Activated CD4-positive, CD25-positive, alpha-beta regulatory T cell treated with anti-CD3 and anti-CD28 coated beads, Interleukin-2, amount 50 U/mL, for 72 hours (primary cell): ENCODE measurements around the gene SPATA46.
"Not testable (repeated sequence)": the region's sequence is repeated elsewhere in the genome, so short reads cannot be mapped to it uniquely, and the experiment has no call there.

ENCODE experiments used
- DNase-seq: peaks from one replicate; pipeline ENCODE4 v3.0.0; 2021

SPATA46 gene

DNA sequence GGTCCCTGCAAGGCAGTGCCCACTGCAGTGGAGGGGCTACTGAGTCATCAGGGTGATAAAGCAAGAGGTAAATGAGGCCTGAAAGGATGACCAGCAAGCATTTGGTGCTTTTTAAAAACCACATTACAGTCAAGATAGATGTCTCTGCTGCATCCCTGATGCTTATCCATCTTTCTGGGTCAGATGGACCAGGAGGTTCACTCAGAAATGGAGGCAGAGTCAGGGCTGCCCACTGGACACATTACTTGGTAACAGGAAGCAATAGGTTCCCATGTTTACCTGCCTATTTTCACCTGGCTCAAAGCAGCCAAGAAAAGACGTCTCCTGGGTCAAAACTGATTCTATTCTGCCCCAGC lies 3.6 kb downstream of the SPATA46 start:
- DNase-seq = no peak

DNA sequence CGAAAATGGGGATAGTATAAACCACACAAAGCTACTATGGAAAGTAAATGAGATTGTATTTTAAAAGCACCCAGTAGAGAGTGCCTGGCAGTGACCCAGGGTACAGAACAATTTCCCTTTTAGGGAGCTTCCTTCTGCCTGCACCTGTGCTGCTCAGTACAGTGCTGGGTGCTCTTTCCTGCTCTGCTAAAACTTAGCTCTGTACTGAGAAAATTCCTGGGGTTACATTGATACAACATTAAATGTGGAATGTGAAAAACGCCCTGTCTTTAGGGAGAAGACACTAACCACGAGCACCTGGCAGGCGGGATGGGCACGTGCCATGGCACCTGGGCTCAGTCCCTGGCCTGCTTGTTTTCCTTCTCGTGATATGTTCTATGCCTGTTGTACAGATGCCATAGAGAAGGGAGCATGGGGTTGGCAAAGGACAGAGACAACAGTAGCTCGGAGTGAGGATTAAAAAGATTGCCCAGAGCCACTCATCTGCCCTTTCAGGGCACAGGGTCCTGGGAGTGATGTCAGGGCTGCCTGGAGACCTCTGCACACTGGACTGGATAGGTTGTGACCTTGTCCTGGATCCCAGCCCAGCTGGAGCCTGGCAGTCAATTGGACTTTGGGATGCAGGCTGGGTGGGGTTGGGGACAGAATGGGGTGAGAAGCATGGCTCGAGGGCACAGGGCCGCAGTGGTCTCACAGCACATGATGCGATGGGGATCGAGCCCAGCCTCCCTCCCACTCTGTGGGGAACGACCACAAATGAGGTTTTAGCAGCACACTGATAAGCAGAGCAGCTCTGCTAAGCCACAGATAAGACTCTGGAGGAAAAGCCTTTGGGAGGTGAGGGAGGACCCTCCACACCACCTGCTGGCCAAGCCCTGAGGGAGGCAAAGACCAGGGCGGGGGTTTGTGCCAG lies 4.2 kb downstream of the SPATA46 start:
- DNase-seq = no peak

- DNase-seq = no peak
Measured at GRCh38 chr1:162371611-162372010, 5.0 kb downstream of the SPATA46 start.

GRCh38 chr1:162370721-162371120 lies 5.9 kb downstream of the SPATA46 start:
- DNase-seq = no peak

- no peak for DNase-seq
Measured at GRCh38 chr1:162370161-162370560, 6.5 kb downstream of the SPATA46 start.

GRCh38 chr1:162369571-162369970 lies 7.1 kb downstream of the SPATA46 start:
- DNase-seq = no peak

DNA sequence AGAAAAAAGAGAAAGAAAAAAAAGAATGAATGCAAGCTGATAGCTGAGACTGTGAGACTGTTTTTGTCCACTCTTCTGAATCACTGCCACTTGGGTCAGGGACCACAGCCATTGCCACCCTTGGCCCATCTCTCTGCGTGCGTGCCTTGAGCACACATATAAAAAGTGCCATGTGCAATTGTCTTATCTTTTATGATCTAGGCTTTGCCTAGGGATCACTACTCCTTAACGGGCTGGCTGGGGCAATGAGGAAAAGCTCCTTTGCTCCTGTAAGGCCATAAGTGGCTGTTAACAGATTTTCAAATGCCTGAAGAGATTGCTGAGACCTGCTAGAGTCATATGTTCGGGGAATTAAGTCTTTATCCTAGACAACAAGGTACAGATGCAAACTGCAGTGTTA lies 8.2 kb downstream of the SPATA46 start:
- no peak for DNase-seq

- no peak for DNase-seq
Measured at GRCh38 chr1:162367772-162368171, 8.9 kb downstream of the SPATA46 start.

GRCh38 chr1:162367073-162367472 lies 9.6 kb downstream of the SPATA46 start:
- no peak for DNase-seq

DNA sequence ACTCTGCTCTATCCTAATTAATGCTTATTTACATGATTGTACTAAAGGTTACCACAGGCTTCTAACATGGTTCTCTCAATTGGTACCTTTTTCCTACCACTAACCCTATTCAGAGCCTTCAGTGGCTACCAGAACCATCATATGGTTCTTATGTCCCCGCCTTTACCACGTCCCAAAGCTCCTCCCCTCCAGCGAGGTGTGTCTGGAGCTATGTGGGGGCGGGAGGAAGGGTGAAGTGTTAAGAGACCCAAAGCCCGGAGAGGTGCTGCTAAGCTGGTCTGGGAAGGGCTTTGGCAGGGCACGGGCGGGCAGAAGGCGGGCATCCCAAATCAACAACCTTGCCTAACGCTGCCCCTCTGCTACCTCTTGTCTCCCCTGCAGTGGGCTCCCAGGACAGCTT lies 10.0 kb downstream of the SPATA46 start:
- DNase-seq = no peak

GRCh38 chr1:162366149-162366548 lies 10.5 kb downstream of the SPATA46 start:
- no peak for DNase-seq

GRCh38 chr1:162365284-162366020 lies 11.2 kb downstream of the SPATA46 start:
- no peak for DNase-seq

GRCh38 chr1:162364498-162364897 lies 12.2 kb downstream of the SPATA46 start:
- DNase-seq = no peak

- DNase-seq = no peak
Measured at GRCh38 chr1:162363823-162364222, 12.8 kb downstream of the SPATA46 start.

- DNase-seq = no peak
Measured at GRCh38 chr1:162361349-162361748, 15.3 kb downstream of the SPATA46 start.

DNA sequence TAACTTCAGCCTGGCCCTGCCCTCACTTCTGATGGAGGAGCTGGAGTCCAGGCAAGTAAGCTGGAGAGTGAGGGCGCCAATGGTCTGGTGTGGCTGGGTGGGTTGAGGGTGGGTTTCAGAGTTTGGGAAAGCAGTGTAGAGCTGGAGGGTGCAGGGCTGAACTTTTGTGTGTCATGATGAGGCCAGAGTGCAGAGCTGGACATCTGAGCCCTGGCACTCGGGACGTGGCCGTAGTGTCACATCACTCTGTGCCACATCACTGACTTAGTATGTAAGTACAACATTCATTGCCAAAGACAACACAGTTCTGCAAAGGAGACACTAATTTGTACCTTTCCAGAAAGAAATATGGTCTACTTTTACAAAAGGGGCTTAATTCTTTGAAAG lies 15.8 kb downstream of the SPATA46 start:
- no peak for DNase-seq

DNA sequence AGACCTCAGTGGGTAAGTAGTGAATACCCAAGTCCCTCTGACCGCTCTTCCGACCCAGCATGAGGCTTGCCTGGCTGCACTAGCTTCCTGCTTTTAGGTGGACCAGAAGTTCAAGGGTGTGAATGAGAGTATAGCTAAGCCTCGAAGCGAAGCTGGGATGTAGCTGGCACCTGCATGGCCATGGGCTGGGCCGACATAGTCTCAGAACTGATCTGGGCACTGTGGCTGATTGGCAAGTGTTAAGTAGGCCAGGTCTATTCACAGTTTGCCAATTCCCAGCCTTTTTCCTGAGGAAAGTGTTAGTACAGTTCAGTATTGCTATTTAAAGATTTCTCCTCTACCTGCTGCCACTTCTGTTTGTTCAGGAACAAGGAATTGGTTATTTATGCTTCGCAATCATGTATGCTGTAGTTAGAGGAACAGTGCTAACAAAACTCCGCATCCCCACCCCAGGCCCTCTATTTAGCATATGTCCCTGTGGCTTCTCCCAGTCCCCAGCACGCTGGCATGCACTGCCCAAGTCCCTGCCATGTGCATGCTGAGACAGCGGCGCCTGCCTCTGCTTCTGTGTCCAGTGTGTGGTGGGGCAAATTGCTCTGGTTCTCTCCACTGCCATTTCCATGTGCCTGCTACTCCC lies 16.3 kb downstream of the SPATA46 start:
- DNase-seq = no peak

- DNase-seq = no peak
Measured at GRCh38 chr1:162359523-162360236, 17.0 kb downstream of the SPATA46 start.

DNA sequence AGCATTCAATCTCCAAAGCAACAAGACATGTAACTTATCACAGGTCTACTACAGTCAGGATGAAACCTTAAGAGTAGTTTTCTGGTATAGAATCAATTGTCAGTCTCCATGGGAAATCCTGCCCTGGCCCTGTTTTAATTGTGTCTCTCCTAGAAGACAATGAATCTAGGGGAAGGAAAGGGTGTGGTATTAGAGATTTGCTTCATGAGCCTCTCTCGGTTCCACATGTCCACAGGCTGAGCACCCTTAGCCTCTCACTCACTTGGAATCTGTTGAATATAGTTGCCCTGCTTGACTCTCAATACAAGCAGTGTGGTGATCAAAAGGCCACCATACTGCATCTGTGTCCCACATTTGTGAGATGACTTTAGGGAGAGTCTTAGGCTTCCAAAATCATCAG lies 17.7 kb downstream of the SPATA46 start:
- no peak for DNase-seq

DNA sequence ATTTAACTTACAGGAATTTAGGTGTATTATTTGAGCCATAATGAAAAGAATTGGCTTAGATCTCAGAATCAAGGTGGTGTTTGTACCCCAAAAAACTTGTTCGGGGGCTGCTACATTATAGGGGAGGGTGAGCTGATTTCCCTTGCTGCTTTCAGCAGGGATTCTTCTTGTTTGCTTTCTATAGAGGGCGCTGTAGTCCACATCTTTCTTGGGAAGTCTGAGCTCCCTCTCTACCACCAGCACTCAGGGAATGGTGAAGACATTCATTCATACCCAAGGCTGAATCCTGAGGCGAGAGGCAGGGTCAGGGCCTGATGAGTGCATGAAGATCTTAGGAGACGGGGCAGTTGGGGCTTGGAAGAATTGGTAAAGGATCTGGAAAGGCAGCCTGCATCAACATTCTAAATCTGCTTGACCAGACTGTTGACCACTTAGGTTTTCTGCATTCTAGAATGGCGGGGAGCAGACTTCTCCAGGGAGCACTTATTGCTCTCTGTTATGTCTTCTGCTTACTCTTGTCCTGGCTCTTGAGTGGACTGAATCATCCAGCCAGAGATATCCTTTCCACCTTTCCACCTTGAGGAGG lies 18.9 kb downstream of the SPATA46 start:
- DNase-seq = no peak

DNA sequence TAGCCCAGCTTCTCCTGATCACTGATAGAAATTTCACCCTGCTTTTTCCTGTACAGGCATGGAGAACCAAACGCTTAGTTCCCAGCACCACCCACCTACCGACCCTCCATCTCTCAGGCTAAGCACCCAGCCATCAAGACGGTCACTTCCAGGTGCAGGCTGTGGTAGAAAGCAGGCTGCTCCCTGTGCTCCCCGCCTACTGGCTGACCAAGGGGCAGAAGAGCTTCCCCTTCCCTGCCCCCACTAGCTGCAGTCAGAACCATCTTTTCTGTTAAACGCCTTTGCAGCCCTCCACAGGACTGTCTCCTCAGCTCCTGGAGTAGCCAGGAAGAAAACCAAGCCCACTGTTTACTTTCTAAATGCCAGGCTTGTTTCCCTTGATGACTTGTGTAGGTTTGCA lies 23.0 kb downstream of the SPATA46 start:
- DNase-seq = no peak

- no peak for DNase-seq
Measured at GRCh38 chr1:162353078-162353477, 23.6 kb downstream of the SPATA46 start.

DNA sequence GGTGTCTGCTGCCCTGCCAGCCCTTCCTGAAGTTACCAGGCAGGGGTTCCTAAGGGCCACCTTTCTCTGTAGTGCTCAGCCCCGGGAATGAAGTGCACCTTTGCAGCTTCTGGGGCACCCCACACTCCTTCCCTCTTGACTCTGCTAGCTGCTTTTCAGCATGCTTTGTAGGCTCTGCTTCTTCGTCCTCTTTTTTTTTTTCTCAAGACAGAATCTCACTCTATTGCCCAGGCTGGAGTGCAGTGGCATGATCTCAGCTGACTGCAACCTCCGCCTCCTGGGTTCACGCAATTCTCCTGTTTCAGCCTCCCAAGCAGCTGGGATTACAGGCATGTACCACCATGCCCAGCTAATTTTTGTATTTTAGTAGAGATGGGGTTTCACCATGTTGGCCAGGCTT lies 24.8 kb downstream of the SPATA46 start:
- DNase-seq = not testable (repeated sequence)
